Endothelial cell of umbilical vein (primary cell): ENCODE results near the gene SORCS1.

Experiments used
- EZH2 ChIP-seq: IDR thresholded peaks from 2 replicates; pipeline ENCODE4 v1.6.1; 2012; ENCODE audit warnings: borderline replicate concordance, low read depth, mild to moderate bottlenecking, moderate library complexity, low read length, inconsistent platforms; ENCODE audit not compliant: severe bottlenecking
- MAX ChIP-seq: IDR thresholded peaks from 2 replicates; pipeline ENCODE4 v1.6.1; 2011; ENCODE audit not compliant: insufficient read depth, insufficient read length
- MYC ChIP-seq: IDR thresholded peaks from one replicate; pipeline ENCODE4 v1.6.1; 2011; ENCODE audit warnings: mild to moderate bottlenecking, low read depth, low read length
- POLR2A ChIP-seq: IDR thresholded peaks from 2 replicates; pipeline ENCODE4 v1.6.1; 2012; ENCODE audit warnings: low read depth, mild to moderate bottlenecking, control low read depth, low read length
- POLR2AphosphoS5 ChIP-seq: IDR thresholded peaks from 2 replicates; pipeline ENCODE4 v1.6.1; 2012; ENCODE audit warnings: low read depth, mild to moderate bottlenecking, control low read depth, low read length, moderate library complexity; ENCODE audit not compliant: insufficient read depth
- TF ChIP-seq, protein P1 (sequence below), 2 donors: IDR thresholded peaks; 1 replicate in 1 of 2; 2 replicates in 1 of 2; pipeline ENCODE4 v1.5.1; 2011; ENCODE audit warnings: low read length in 2 of 2, mild to moderate bottlenecking in 2 of 2, moderate library complexity in 2 of 2, control low read depth in 1 of 2, inconsistent platforms in 1 of 2, low read depth in 1 of 2; ENCODE audit not compliant: insufficient read depth in 1 of 2; ENCODE audit errors: extremely low read depth in 1 of 2

- TF ChIP-seq POLR2A (no peak), MAX (no peak), MYC (no peak), EZH2 (no peak), POLR2AphosphoS5 (no peak)
- TF ChIP-seq, protein P1, sequence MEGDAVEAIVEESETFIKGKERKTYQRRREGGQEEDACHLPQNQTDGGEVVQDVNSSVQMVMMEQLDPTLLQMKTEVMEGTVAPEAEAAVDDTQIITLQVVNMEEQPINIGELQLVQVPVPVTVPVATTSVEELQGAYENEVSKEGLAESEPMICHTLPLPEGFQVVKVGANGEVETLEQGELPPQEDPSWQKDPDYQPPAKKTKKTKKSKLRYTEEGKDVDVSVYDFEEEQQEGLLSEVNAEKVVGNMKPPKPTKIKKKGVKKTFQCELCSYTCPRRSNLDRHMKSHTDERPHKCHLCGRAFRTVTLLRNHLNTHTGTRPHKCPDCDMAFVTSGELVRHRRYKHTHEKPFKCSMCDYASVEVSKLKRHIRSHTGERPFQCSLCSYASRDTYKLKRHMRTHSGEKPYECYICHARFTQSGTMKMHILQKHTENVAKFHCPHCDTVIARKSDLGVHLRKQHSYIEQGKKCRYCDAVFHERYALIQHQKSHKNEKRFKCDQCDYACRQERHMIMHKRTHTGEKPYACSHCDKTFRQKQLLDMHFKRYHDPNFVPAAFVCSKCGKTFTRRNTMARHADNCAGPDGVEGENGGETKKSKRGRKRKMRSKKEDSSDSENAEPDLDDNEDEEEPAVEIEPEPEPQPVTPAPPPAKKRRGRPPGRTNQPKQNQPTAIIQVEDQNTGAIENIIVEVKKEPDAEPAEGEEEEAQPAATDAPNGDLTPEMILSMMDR (IDR thresholded peaks at IDR 0.05; ENCODE audit: extremely low read depth in 1 of 2, insufficient read depth in 1 of 2, low read depth in 1 of 2, low read length in 2 of 2) = no peak
Observed at GRCh38 chr10:106751091-106751490, 413.4 kb downstream of the SORCS1 start.
